Fibroblast of lung (primary cell): ENCODE measurements around the gene CCDC127. TPM values are rescaled to one million over a fixed set of nuclear protein-coding genes. Genes with fewer than 3 reads are reported as not detected.
A peak's percentile ranks its signal among the peaks of the same experiment; 100 is the strongest.
"Not testable (repeated sequence)": the region's sequence is repeated elsewhere in the genome, so short reads cannot be mapped to it uniquely, and the experiment has no call there.

ENCODE experiments used
- DNase-seq, 2 donors: peaks; one replicate each; pipeline versions ENCODE4 v3.0.0 to v3.0.0-alpha.2; 2010; ENCODE audit warnings: low read depth in 2 of 2
- H2AFZ ChIP-seq: 2 replicates; pipeline ENCODE4 v1.5.1; 2012; ENCODE audit warnings: low read length, control low read depth, inconsistent platforms
- H3K27ac ChIP-seq: 2 replicates; pipeline ENCODE4 v1.5.1; 2011; ENCODE audit warnings: low read length, control low read depth; ENCODE audit not compliant: insufficient read depth
- H3K27me3 ChIP-seq: 2 replicates; pipeline ENCODE4 v1.5.1; 2011; ENCODE audit warnings: mild to moderate bottlenecking, low read length; ENCODE audit not compliant: control insufficient read depth, insufficient read depth
- H3K36me3 ChIP-seq: 2 replicates; pipeline ENCODE4 v1.5.1; 2011; ENCODE audit warnings: low read length; ENCODE audit not compliant: control insufficient read depth, insufficient read depth
- H3K4me1 ChIP-seq: 2 replicates; pipeline ENCODE4 v1.5.1; 2011; ENCODE audit warnings: low read length; ENCODE audit not compliant: control insufficient read depth, insufficient read depth; ENCODE audit errors: extremely low read depth
- H3K4me2 ChIP-seq: 2 replicates; pipeline ENCODE4 v1.5.1; 2011; ENCODE audit warnings: low read length, control low read depth; ENCODE audit not compliant: insufficient read depth; ENCODE audit errors: extremely low read depth
- H3K4me3 ChIP-seq, 4 experiments: fragments of 200-600 bp in 1 of 4; sonication (generic) in 1 of 4; replicated peaks in 1 of 4; 2 replicates each; pipeline ENCODE4 v1.5.1; 2011 to 2016; ENCODE audit warnings: low read length in 4 of 4, low read depth in 3 of 4, mild to moderate bottlenecking in 3 of 4, control low read depth in 2 of 4, inconsistent platforms in 1 of 4, mixed read lengths in 1 of 4; ENCODE audit not compliant: insufficient read depth in 1 of 4; ENCODE audit errors: control extremely low read depth in 1 of 4
- H3K79me2 ChIP-seq: 2 replicates; pipeline ENCODE4 v1.5.1; 2012; ENCODE audit warnings: mild to moderate bottlenecking, low read length, inconsistent platforms; ENCODE audit not compliant: control insufficient read depth, insufficient read depth
- H3K9ac ChIP-seq: 2 replicates; pipeline ENCODE4 v1.5.1; 2011; ENCODE audit warnings: mild to moderate bottlenecking, low read length, control low read depth; ENCODE audit not compliant: insufficient read depth
- H3K9me3 ChIP-seq: 2 replicates; pipeline ENCODE4 v1.5.1; 2012; ENCODE audit warnings: low read depth, low read length; ENCODE audit not compliant: control insufficient read depth, insufficient read depth
- H4K20me1 ChIP-seq: 2 replicates; pipeline ENCODE4 v1.5.1; 2011; ENCODE audit warnings: low read length; ENCODE audit not compliant: control insufficient read depth, insufficient read depth; ENCODE audit errors: extremely low read depth
- CTCF ChIP-seq, 2 donors: IDR thresholded peaks in 1 of 2; conservative IDR thresholded peaks in 1 of 2; 1 replicate in 1 of 2; 2 replicates in 1 of 2; pipeline ENCODE4 v1.5.1; 2011 to 2012; ENCODE audit warnings: low read length in 2 of 2, control low read depth in 1 of 2, inconsistent platforms in 1 of 2, low read depth in 1 of 2, mild to moderate bottlenecking in 1 of 2
- polyA minus RNA-seq: library from RNA; depleted of rRNA, polyadenylated mRNA; stranded (reverse); fragments of >200 nt; gene quantifications from 2 replicates; pipeline ENCODE4 v1.2.3, GENCODE V29; 2011; ENCODE audit warnings: low replicate concordance
- polyA plus RNA-seq, 2 donors: library from polyadenylated mRNA; depleted of rRNA in 1 of 2; stranded (reverse) in 1 of 2; unstranded in 1 of 2; fragments of >200 nt; gene quantifications; 2 replicates each; pipeline ENCODE4 v1.2.1, GENCODE V29; 2011 to 2012; ENCODE audit warnings: missing spikeins in 1 of 2
- total RNA-seq: library from RNA; depleted of rRNA; stranded (reverse); fragments of >200 nt; gene quantifications from 2 replicates; pipeline ENCODE4 v1.2.1, GENCODE V29; 2014

CCDC127 gene
- total RNA-seq: 5.6 and 7.4 TPM in 2 replicates
- 3.7 and 4.8 TPM in 2 replicates for polyA plus RNA-seq
- polyA plus RNA-seq (2012): 4.5 and 6.0 TPM in 2 replicates
- polyA minus RNA-seq: 3.0 and 5.5 TPM in 2 replicates

- not testable (repeated sequence) for H4K20me1 ChIP-seq, H3K36me3 ChIP-seq, H3K4me1 ChIP-seq, H3K27me3 ChIP-seq, H3K9me3 ChIP-seq
- Histone ChIP-seq H3K4me2 (peak within 1 kb of the TSS; percentile 99), H2AFZ (peak within 1 kb of the TSS; percentile 64), H3K79me2 (peaks cover 62% of the 10 kb centered on the region), H3K4me3 (peak within 1 kb of the TSS; percentile 75 to 93 (median 88)), H3K27ac (peak within 1 kb of the TSS; percentile 82), H3K9ac (peak within 1 kb of the TSS; percentile 88)
- TF ChIP-seq CTCF (conservative IDR thresholded peaks at IDR 0.05 in 1 of 2, IDR thresholded peaks at IDR 0.05 in 1 of 2; ENCODE audit: low read depth in 1 of 2, low read length in 2 of 2): peak; percentile 26 to 48
- peak; percentile 78 to 90 for DNase-seq
Observed at GRCh38 chr5:217494-218456, at the start of gene CCDC127, which contains the start of gene SDHA. Gene CCDC127, minus strand, starts transcription at chr5:218153. Its CDS starts 1,304 bp downstream, at chr5:216849. Gene SDHA, plus strand, starts transcription at chr5:218320. Its CDS starts 36 bp downstream, at chr5:218356.

GRCh38 chr5:267716-268115 is 49.8 kb upstream of the CCDC127 start:
- Histone ChIP-seq H3K27ac (peak overlapping the region; percentile 8), H3K4me3 (no peak overlapping the region), H2AFZ (no peak overlapping the region), H3K9me3 (no peaks in the 10 kb centered on the region), H3K4me1 (peaks cover 22% of the 10 kb centered on the region), H4K20me1 (no peaks in the 10 kb centered on the region), H3K79me2 (peaks cover 5% of the 10 kb centered on the region), H3K36me3 (peaks cover 4% of the 10 kb centered on the region), H3K4me2 (no peak overlapping the region), H3K27me3 (no peaks in the 10 kb centered on the region), H3K9ac (no peak overlapping the region)
- no peak for DNase-seq
- TF ChIP-seq CTCF (conservative IDR thresholded peaks at IDR 0.05 in 1 of 2, IDR thresholded peaks at IDR 0.05 in 1 of 2; ENCODE audit: low read depth in 1 of 2, low read length in 2 of 2): no peak

- H3K4me2 ChIP-seq, H3K27me3 ChIP-seq, H3K79me2 ChIP-seq, H2AFZ ChIP-seq, H3K36me3 ChIP-seq, H3K4me3 ChIP-seq, H3K9ac ChIP-seq, H3K9me3 ChIP-seq, H4K20me1 ChIP-seq: not testable (repeated sequence)
- Histone ChIP-seq H3K27ac (peak overlapping the region; percentile 87), H3K4me1 (peaks cover 22% of the 10 kb centered on the region)
- peak; percentile 55 to 83 for DNase-seq
Observed at GRCh38 chr5:266311-267026, 48.5 kb upstream of the CCDC127 start.
